HUES48 (cell line): Measurements from ENCODE around the gene HABP4.

Experiments used
- H3K27ac ChIP-seq: one replicate; pipeline ENCODE4 v1.7.0; 2013; ENCODE audit warnings: low read depth, low read length, inconsistent platforms
- H3K27me3 ChIP-seq: 2 replicates; pipeline ENCODE4 v1.6.1; 2013; ENCODE audit warnings: mild to moderate bottlenecking, low read length; ENCODE audit not compliant: control insufficient read depth, insufficient read depth
- H3K36me3 ChIP-seq: 2 replicates; pipeline ENCODE4 v1.6.1; 2013; ENCODE audit warnings: low read length; ENCODE audit not compliant: control insufficient read depth, insufficient read depth
- H3K4me1 ChIP-seq: 2 replicates; pipeline ENCODE4 v1.6.1; 2013; ENCODE audit warnings: mild to moderate bottlenecking, low read length; ENCODE audit not compliant: control insufficient read depth, insufficient read depth
- H3K4me3 ChIP-seq: 2 replicates; pipeline ENCODE4 v1.5.1; 2013; ENCODE audit warnings: mild to moderate bottlenecking, low read depth, low read length
- H3K9ac ChIP-seq: 2 replicates; pipeline ENCODE4 v1.6.1; 2013; ENCODE audit warnings: mild to moderate bottlenecking, low read depth, low read length, moderate library complexity
- H3K9me3 ChIP-seq: 2 replicates; pipeline ENCODE4 v1.6.1; 2013; ENCODE audit warnings: low read length; ENCODE audit not compliant: control insufficient read depth, insufficient read depth

HABP4 gene

DNA sequence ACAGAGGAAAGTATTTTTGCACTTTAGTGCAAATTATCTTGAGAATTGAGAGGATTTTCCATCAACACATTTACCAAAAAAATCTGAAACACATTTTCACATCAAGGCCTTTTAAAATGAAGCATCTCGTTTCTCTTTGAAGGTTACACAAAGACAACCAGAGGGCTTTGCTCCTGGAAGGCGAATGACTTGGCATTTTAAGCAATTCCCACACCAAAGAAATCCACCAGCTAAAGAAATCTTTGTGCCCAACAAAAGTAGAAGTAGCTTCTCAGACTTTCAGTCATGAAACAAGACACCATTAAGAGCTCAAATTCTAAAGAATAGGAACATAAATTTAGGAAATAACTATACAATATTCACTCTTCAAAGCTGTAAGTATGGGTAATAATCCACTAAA is 59.9 kb downstream of the HABP4 start:
- no peaks in the 10 kb centered on the region for H3K27me3 ChIP-seq
- H3K9ac ChIP-seq: no peak overlapping the region; the same call in 1 of the 2 replicates
- H3K36me3 ChIP-seq: peaks cover 17% of the 10 kb centered on the region; the same call in 1 of the 2 replicates
- H3K27ac ChIP-seq: peak overlapping the region; percentile 80
- H3K4me1 ChIP-seq: peaks cover 12% of the 10 kb centered on the region
- no peaks in the 10 kb centered on the region for H3K9me3 ChIP-seq
- H3K4me3 ChIP-seq: peak overlapping the region; percentile 11; the same call in 1 of the 2 replicates

DNA sequence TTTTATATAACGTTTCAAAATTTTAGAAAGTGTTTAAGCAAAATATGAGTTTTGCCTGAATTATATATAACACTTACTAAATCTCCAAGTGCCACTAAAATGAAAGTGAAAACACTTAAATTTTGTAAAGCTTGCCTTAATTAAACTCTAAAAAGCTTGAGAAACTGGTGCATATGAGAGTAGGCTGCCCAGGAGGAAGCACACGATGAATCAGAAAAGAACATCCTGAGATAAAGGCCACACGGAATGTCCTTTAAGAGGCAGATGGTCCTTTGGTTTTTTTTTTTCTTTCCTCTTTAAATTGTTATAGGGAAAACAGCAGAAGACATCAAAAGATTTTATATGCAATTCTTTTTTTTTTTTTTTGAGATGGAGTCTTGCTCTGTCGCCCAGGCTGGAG is 60.3 kb downstream of the HABP4 start:
- peak overlapping the region; percentile 80 for H3K27ac ChIP-seq
- peaks cover 18% of the 10 kb centered on the region; the same call in 1 of the 2 replicates for H3K36me3 ChIP-seq
- H3K4me3 ChIP-seq: peak overlapping the region; percentile 11; the same call in 1 of the 2 replicates
- H3K9ac ChIP-seq: no peak overlapping the region; the same call in 1 of the 2 replicates
- H3K4me1 ChIP-seq: peaks cover 12% of the 10 kb centered on the region
- H3K9me3 ChIP-seq: no peaks in the 10 kb centered on the region
- no peaks in the 10 kb centered on the region for H3K27me3 ChIP-seq

DNA sequence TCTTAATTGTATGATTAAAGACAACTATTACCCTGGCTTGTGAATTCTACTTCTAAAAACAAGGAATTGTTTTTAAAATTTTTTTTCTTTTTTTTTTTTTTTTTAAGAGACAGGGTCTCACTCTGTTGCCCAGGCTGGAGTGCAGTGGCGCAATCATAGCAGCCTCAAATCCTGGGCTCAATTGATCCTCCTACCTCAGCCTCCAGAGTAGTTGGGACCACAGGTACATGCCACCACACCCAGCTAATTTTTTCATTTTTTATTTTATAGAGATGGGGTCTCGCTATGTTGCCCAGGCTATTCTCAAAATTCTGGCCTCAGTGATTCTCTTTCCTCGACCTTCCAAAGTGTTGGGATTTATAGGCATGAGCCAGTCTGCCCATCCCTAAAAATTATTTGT is 62.3 kb downstream of the HABP4 start:
- no peaks in the 10 kb centered on the region for H3K9me3 ChIP-seq
- H3K4me3 ChIP-seq: no peak overlapping the region
- peaks cover 12% of the 10 kb centered on the region for H3K4me1 ChIP-seq
- no peak overlapping the region for H3K27ac ChIP-seq
- no peak overlapping the region for H3K9ac ChIP-seq
- H3K36me3 ChIP-seq: peaks cover 22% of the 10 kb centered on the region; the same call in 1 of the 2 replicates
- no peaks in the 10 kb centered on the region for H3K27me3 ChIP-seq

DNA sequence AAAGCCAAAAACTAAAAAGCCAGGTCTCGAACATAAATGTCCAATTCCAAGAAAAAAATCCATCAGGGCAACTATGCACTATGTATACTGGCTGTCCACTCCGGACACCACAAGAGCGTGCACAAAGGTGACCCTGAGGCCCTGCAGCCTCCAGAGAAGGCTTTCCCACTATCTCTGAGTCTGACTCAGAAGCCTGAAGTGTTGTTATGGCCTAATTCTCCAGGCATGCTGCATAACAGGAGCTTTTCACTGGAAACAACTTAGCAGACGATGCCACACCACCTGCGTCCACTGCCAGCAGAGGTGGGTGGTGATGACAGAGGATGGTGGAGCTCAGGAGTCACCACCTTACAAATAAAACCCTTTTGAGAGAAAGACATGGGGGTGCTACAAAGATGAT is 63.7 kb downstream of the HABP4 start:
- Histone ChIP-seq H3K27ac (no peak overlapping the region), H3K9ac (no peak overlapping the region), H3K9me3 (no peaks in the 10 kb centered on the region), H3K4me3 (no peak overlapping the region), H3K4me1 (peaks cover 12% of the 10 kb centered on the region), H3K27me3 (no peaks in the 10 kb centered on the region), H3K36me3 (peaks cover 22% of the 10 kb centered on the region; the same call in 1 of the 2 replicates)

DNA sequence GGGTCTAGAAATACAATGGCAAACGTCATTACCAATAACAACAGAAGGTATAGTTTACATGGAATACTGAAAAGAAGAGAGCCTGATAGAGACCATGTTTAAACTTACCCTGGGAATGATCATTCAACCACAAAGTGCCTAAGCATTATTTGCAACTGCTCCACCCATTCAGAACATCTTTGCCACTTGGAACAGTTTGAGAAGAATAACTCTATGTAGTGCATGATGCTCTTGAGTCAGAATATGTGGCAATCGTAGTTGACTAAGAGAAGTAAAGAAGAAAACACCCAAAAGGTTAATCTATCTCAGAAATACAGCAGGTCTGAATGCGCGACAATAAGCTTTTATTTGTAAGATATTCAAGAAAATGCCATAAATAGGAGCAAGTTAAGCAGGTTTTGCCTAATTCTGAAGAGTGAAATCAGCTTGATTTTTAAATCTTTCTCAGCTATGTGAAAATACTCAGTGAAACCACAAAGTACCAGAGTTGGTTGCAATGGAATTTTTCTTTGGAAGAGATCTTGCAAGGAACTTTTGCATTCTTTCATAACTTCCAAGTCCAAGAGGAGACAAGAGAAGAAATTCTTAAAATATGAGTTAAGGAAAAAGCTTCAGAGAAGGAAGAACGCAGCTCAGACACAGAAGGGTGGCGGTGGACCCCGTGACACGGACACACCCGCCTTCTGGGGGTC is 64.3 kb downstream of the HABP4 start:
- Histone ChIP-seq H3K9ac (no peak overlapping the region), H3K36me3 (peaks cover 24% of the 10 kb centered on the region; the same call in 1 of the 2 replicates), H3K4me3 (no peak overlapping the region), H3K27me3 (no peaks in the 10 kb centered on the region), H3K9me3 (no peaks in the 10 kb centered on the region), H3K4me1 (peaks cover 10% of the 10 kb centered on the region), H3K27ac (no peak overlapping the region)

DNA sequence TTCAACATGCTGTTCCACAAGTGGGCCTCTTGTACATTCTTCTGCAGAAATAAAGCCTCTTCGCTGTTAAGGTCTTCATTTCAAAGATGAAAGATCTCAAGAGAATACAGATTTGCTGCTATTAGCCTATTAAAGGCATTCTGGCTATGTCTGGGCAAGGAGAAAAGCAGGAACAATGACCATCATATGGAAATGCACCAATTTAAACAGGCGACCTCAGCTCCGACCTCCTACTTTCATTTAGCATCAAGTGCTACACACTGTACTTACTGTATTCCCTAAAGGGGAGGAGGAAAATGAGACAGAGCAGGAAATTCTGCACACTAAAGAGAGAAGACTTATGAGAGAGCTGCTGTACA is 64.8 kb downstream of the HABP4 start:
- no peak overlapping the region for H3K27ac ChIP-seq

DNA sequence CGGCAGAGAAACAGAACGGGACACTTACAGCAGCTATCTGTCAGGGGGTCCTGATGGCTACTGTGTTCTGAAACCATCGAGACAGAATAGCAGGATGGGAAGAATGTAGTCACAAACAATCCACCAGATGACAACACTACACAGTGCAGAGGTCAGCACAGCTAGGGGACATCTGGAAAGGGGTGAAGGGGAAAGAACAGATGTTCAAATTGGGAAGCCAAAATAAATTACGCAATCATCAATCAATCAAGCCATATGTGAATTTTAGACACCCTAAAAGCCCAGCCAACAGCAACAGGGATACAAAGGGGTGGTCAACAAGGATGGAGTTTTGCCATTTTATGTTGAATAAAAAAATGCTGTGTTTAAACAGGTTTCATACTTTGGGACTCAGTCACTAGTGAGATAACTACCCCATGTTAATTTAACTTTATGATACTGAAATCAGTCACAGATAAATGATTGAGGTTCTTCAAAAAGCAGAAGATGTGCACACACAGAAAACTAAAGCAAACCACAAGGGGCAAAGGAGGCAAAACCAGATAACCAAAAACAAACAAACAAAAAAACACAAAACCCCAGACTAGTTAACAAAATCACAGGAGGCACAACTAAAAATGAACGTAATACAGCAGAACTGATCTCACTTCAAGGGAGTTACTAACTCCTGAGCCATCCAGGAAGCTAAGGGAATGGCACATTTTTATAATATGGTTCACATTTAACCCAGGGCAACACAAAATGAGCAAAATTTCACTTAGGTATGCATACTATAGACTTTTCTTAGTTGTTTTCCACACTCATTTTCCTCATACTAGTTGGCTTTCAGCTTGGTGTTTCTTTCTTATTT is 65.9 kb downstream of the HABP4 start:
- Histone ChIP-seq H3K9me3 (no peaks in the 10 kb centered on the region), H3K27ac (no peak overlapping the region), H3K9ac (no peak overlapping the region), H3K27me3 (no peaks in the 10 kb centered on the region), H3K36me3 (peaks cover 24% of the 10 kb centered on the region; the same call in 1 of the 2 replicates), H3K4me3 (no peak overlapping the region), H3K4me1 (no peaks in the 10 kb centered on the region)

More for the DNA sequence above, 64.8 kb downstream of the HABP4 start:
- Histone ChIP-seq H3K9ac (no peak overlapping the region), H3K9me3 (no peaks in the 10 kb centered on the region), H3K4me1 (peaks cover 5% of the 10 kb centered on the region), H3K36me3 (peaks cover 24% of the 10 kb centered on the region; the same call in 1 of the 2 replicates), H3K27me3 (no peaks in the 10 kb centered on the region), H3K4me3 (no peak overlapping the region)

DNA sequence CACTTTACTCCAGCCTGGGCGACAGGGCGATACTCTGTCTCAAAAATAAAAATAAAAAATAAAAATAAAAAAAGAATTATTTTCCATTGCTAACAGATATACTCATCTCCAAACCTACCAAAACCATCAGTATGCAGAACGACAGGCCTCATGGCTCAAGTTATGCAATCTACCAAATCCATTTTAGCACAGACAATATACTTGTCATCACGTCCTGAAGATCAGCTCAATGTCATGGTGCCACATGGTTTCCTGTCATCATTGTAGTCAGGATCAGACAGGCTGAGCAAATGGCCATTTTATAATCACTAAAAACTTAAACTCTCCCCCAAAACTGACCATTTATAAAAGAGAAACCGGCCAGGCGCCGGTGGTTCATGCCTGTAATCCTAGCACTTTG is 69.1 kb downstream of the HABP4 start:
- H3K4me1 ChIP-seq: no peaks in the 10 kb centered on the region
- H3K27ac ChIP-seq: no peak overlapping the region
- no peaks in the 10 kb centered on the region for H3K27me3 ChIP-seq
- no peaks in the 10 kb centered on the region for H3K9me3 ChIP-seq
- H3K4me3 ChIP-seq: no peak overlapping the region
- peaks cover 34% of the 10 kb centered on the region for H3K36me3 ChIP-seq
- no peak overlapping the region for H3K9ac ChIP-seq

DNA sequence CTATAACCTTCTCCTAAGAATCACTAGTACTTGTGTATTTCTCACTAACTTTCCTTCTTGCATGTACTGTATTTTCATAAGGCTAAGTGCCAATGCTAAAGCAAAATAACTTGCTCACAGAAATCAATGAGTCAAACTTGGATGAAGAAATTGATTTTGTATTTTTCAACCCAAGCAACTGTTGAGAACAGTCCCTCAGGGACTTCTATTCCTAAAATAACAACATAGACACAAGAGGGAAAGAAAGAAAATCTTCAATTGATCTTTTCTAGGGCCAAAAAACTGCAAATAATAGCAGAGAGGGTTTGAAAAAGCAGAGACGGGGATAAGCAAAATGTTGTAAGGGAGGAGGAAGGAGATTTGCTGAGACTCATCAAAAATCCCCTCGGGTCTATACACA is 69.8 kb downstream of the HABP4 start:
- no peaks in the 10 kb centered on the region for H3K9me3 ChIP-seq
- H3K9ac ChIP-seq: no peak overlapping the region
- H3K36me3 ChIP-seq: peaks cover 30% of the 10 kb centered on the region
- no peak overlapping the region for H3K4me3 ChIP-seq
- H3K27me3 ChIP-seq: no peaks in the 10 kb centered on the region
- H3K4me1 ChIP-seq: no peaks in the 10 kb centered on the region
- no peak overlapping the region for H3K27ac ChIP-seq

DNA sequence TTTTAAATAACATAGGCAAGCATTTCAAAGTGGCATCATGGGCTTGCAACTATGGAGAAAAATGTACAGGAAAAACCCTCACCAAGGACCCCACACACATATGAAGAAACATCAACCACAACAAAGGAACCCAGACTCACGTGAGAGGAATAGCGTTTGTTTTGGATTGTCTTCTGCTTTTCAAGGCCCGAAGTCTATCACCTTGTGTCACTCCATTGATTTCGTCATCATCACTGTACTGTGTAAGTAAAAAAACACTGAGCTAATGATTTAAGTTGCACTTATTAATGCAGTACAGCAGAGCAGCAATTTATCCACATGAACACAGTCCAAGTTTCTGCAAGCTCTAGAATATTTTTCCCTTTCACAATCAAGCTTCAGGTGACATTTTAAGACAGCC is 72.4 kb downstream of the HABP4 start:
- Histone ChIP-seq H3K4me1 (no peaks in the 10 kb centered on the region), H3K36me3 (peaks cover 24% of the 10 kb centered on the region), H3K9ac (no peak overlapping the region), H3K9me3 (no peaks in the 10 kb centered on the region), H3K27me3 (no peaks in the 10 kb centered on the region), H3K4me3 (no peak overlapping the region), H3K27ac (no peak overlapping the region)

DNA sequence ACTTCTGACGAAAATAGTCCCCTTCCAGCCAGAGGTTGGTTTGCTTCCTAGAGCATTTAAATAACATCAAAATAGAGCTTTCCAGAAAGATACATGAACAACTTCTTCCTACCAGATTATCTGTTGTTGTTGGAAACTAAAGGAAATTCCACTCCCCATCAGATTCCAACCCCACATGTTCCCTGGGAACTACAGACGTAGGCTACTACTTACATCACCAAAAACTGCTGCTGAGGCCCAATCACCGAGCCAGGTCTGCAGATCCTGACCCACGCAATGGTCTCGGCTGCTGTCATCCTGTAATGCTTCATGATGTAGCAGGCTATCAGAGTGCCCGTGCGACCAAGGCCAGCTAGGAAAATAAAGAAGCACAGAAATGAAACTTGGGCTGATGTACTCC is 73.4 kb downstream of the HABP4 start:
- peaks cover 24% of the 10 kb centered on the region for H3K36me3 ChIP-seq
- no peaks in the 10 kb centered on the region for H3K4me1 ChIP-seq
- H3K27me3 ChIP-seq: no peaks in the 10 kb centered on the region
- H3K27ac ChIP-seq: no peak overlapping the region
- H3K9ac ChIP-seq: no peak overlapping the region
- no peaks in the 10 kb centered on the region for H3K9me3 ChIP-seq
- H3K4me3 ChIP-seq: no peak overlapping the region
